HepG2 (cell line): Measurements from ENCODE around the gene LYST. TPM values are rescaled to one million over a fixed set of nuclear protein-coding genes. Genes with fewer than 3 reads are reported as not detected.

ENCODE experiments used
- FOXJ3 ChIP-seq: sonication (generic); formaldehyde crosslinking; IDR thresholded peaks from 2 replicates; pipeline ENCODE4 v1.4.0; 2020; ENCODE audit warnings: missing genetic modification reagents, mild to moderate bottlenecking, borderline replicate concordance
- HDAC1 ChIP-seq: sonication (generic); formaldehyde crosslinking; IDR thresholded peaks from 2 replicates; pipeline ENCODE4 v1.5.1; 2020; ENCODE audit warnings: mild to moderate bottlenecking, missing genetic modification reagents
- HMG20A ChIP-seq: IDR thresholded peaks from 2 replicates; pipeline ENCODE4 v1.6.1; 2016; ENCODE audit warnings: borderline replicate concordance
- RBAK ChIP-seq: sonication (generic); formaldehyde crosslinking; IDR thresholded peaks from 2 replicates; pipeline ENCODE4 v1.5.1; 2020; ENCODE audit warnings: mild to moderate bottlenecking, missing genetic modification reagents
- YY1 ChIP-seq: IDR thresholded peaks from 2 replicates; pipeline ENCODE4 v1.6.1; 2011; ENCODE audit warnings: low read length, low read depth, moderate library complexity, mild to moderate bottlenecking; ENCODE audit not compliant: insufficient read depth, insufficient replicate concordance
- ZNF234 ChIP-seq: sonication (generic); formaldehyde crosslinking; conservative IDR thresholded peaks from 2 replicates; pipeline ENCODE4 v1.5.1; 2020; ENCODE audit warnings: mild to moderate bottlenecking, missing genetic modification reagents
- ZNF335 ChIP-seq: sonication (generic); formaldehyde crosslinking; IDR thresholded peaks from 2 replicates; pipeline ENCODE4 v1.4.0; 2020; ENCODE audit warnings: missing genetic modification reagents
- ZNF354B ChIP-seq: sonication (generic); formaldehyde crosslinking; IDR thresholded peaks from 2 replicates; pipeline ENCODE4 v1.8.0; 2022; ENCODE audit warnings: mild to moderate bottlenecking, missing genetic modification reagents
- ZNF572 ChIP-seq: sonication (generic); formaldehyde crosslinking; IDR thresholded peaks from 2 replicates; pipeline ENCODE4 v1.5.1; 2020; ENCODE audit warnings: mild to moderate bottlenecking, missing genetic modification reagents
- polyA plus RNA-seq, 8 experiments: library from polyadenylated mRNA; depleted of rRNA in 3 of 8; stranded (reverse) in 7 of 8; unstranded in 1 of 8; fragments of >200 nt; fragmentation: Illumina TruSeq in 4 of 8; extraction: Trizol in 4 of 8; gene quantifications; 2 replicates each; pipeline versions ENCODE4 v1.2.1 to v1.2.3, GENCODE V29; 2011 to 2016; ENCODE audit warnings: low read depth in 4 of 8, missing spikeins in 1 of 8, mixed read lengths in 1 of 8; ENCODE audit not compliant: insufficient read depth in 1 of 8
- total RNA-seq, 5 experiments: library from RNA; depleted of rRNA; stranded (reverse); fragments of >200 nt; fragmentation: Illumina TruSeq; extraction: Trizol; gene quantifications; 2 replicates each; pipeline ENCODE4 v1.2.3, GENCODE V29; 2016; ENCODE audit warnings: low read depth in 1 of 5
- TF ChIP-seq, protein P1 (sequence below), 2 experiments: sonication (generic) in 1 of 2; formaldehyde crosslinking in 1 of 2; IDR thresholded peaks; 2 replicates each; pipeline versions ENCODE4 v1.6.1 to v1.9.0; 2014 to 2022; ENCODE audit warnings: antibody characterized with exemption in 1 of 2, borderline replicate concordance in 1 of 2, inconsistent platforms in 1 of 2, low read depth in 1 of 2, missing genetic modification reagents in 1 of 2
- TF ChIP-seq, protein P2 (sequence below): sonication (generic); formaldehyde crosslinking; IDR thresholded peaks from 2 replicates; pipeline ENCODE4 v1.5.0; 2020; ENCODE audit warnings: mild to moderate bottlenecking, missing genetic modification reagents
- TF ChIP-seq, protein P3 (sequence below): sonication (generic); formaldehyde crosslinking; IDR thresholded peaks from 2 replicates; pipeline ENCODE4 v1.4.0; 2020; ENCODE audit warnings: mild to moderate bottlenecking, missing genetic modification reagents
- TF ChIP-seq, protein P4 (sequence below): sonication (generic); formaldehyde crosslinking; IDR thresholded peaks from 2 replicates; pipeline ENCODE4 v1.4.0; 2020; ENCODE audit warnings: mild to moderate bottlenecking, missing genetic modification reagents
- TF ChIP-seq, protein P5 (sequence below): conservative IDR thresholded peaks from 2 replicates; pipeline ENCODE4 v1.6.1; 2018; ENCODE audit warnings: missing genetic modification reagents
- TF ChIP-seq, protein P6 (sequence below): IDR thresholded peaks from 2 replicates; pipeline ENCODE4 v1.6.1; 2016; ENCODE audit warnings: missing compliant biosample characterization, missing genetic modification reagents, borderline replicate concordance

The LYST gene
- total and polyA plus RNA-seq, 2 of the 13 experiments (the other 11 are each of a cell fraction or from before 2014, with no cell fraction given), result 0.91 to 2.5 TPM

DNA sequence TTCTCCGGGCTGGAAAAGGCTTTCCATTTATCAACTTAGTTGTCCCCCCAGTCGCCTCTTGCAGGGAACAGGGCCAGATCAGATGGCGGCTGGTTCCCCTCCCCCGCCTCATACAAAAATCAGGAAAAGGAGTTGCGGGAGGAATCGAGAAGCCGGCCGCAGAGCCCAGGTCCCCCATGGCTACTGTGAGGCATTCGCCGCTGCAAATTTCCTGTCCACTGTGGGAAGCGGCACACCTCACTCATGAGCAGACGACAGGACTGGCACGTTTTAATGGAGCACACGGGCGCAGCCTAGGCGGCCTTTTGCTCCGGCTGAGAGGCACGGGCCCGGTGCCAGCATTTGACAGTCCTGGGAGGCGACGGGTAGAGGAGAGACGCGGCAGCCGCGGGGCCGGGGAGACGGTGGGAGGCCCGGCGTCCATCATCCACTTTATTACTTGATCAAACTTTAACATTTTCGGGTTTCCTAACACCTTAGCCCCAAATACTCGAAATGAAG lies 218.2 kb downstream of the LYST start (continued):
- TF ChIP-seq, protein P1, sequence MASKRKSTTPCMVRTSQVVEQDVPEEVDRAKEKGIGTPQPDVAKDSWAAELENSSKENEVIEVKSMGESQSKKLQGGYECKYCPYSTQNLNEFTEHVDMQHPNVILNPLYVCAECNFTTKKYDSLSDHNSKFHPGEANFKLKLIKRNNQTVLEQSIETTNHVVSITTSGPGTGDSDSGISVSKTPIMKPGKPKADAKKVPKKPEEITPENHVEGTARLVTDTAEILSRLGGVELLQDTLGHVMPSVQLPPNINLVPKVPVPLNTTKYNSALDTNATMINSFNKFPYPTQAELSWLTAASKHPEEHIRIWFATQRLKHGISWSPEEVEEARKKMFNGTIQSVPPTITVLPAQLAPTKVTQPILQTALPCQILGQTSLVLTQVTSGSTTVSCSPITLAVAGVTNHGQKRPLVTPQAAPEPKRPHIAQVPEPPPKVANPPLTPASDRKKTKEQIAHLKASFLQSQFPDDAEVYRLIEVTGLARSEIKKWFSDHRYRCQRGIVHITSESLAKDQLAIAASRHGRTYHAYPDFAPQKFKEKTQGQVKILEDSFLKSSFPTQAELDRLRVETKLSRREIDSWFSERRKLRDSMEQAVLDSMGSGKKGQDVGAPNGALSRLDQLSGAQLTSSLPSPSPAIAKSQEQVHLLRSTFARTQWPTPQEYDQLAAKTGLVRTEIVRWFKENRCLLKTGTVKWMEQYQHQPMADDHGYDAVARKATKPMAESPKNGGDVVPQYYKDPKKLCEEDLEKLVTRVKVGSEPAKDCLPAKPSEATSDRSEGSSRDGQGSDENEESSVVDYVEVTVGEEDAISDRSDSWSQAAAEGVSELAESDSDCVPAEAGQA (IDR thresholded peaks at IDR 0.05; ENCODE audit: low read depth), result no peak
- TF ChIP-seq, protein P1 (CRISPR knock-in tag; IDR thresholded peaks at IDR 0.05; ENCODE audit: borderline replicate concordance), result no peak
- TF ChIP-seq, protein P2, sequence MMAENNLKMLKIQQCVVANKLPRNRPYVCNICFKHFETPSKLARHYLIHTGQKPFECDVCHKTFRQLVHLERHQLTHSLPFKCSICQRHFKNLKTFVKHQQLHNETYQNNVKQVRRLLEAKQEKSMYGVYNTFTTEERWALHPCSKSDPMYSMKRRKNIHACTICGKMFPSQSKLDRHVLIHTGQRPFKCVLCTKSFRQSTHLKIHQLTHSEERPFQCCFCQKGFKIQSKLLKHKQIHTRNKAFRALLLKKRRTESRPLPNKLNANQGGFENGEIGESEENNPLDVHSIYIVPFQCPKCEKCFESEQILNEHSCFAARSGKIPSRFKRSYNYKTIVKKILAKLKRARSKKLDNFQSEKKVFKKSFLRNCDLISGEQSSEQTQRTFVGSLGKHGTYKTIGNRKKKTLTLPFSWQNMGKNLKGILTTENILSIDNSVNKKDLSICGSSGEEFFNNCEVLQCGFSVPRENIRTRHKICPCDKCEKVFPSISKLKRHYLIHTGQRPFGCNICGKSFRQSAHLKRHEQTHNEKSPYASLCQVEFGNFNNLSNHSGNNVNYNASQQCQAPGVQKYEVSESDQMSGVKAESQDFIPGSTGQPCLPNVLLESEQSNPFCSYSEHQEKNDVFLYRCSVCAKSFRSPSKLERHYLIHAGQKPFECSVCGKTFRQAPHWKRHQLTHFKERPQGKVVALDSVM (CRISPR knock-in tag), result no peak
- TF ChIP-seq, protein P3, sequence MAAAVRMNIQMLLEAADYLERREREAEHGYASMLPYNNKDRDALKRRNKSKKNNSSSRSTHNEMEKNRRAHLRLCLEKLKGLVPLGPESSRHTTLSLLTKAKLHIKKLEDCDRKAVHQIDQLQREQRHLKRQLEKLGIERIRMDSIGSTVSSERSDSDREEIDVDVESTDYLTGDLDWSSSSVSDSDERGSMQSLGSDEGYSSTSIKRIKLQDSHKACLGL (CRISPR knock-in tag), result peak; percentile 1; the same call in 1 of the 2 replicates
- 0 out of 2 replicates have a peak, but pooled peaks have one; percentile 0 for TF ChIP-seq HDAC1 (CRISPR knock-in tag)
- no peak for TF ChIP-seq HMG20A (CRISPR knock-in tag)
- TF ChIP-seq RBAK (CRISPR knock-in tag), result no peak
- TF ChIP-seq ZNF234 (CRISPR knock-in tag), result no peak
- no peak for TF ChIP-seq FOXJ3 (CRISPR knock-in tag)
- TF ChIP-seq, protein P4, sequence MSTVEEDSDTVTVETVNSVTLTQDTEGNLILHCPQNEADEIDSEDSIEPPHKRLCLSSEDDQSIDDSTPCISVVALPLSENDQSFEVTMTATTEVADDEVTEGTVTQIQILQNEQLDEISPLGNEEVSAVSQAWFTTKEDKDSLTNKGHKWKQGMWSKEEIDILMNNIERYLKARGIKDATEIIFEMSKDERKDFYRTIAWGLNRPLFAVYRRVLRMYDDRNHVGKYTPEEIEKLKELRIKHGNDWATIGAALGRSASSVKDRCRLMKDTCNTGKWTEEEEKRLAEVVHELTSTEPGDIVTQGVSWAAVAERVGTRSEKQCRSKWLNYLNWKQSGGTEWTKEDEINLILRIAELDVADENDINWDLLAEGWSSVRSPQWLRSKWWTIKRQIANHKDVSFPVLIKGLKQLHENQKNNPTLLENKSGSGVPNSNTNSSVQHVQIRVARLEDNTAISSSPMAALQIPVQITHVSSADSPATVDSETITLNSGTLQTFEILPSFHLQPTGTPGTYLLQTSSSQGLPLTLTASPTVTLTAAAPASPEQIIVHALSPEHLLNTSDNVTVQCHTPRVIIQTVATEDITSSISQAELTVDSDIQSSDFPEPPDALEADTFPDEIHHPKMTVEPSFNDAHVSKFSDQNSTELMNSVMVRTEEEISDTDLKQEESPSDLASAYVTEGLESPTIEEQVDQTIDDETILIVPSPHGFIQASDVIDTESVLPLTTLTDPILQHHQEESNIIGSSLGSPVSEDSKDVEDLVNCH (CRISPR knock-in tag), result no peak
- no peak for TF ChIP-seq ZNF354B
- TF ChIP-seq ZNF572, result no peak
- TF ChIP-seq YY1, result peak; percentile 25
- TF ChIP-seq, protein P5, sequence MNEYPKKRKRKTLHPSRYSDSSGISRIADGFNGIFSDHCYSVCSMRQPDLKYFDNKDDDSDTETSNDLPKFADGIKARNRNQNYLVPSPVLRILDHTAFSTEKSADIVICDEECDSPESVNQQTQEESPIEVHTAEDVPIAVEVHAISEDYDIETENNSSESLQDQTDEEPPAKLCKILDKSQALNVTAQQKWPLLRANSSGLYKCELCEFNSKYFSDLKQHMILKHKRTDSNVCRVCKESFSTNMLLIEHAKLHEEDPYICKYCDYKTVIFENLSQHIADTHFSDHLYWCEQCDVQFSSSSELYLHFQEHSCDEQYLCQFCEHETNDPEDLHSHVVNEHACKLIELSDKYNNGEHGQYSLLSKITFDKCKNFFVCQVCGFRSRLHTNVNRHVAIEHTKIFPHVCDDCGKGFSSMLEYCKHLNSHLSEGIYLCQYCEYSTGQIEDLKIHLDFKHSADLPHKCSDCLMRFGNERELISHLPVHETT (CRISPR knock-in tag), result no peak
- TF ChIP-seq, protein P6, sequence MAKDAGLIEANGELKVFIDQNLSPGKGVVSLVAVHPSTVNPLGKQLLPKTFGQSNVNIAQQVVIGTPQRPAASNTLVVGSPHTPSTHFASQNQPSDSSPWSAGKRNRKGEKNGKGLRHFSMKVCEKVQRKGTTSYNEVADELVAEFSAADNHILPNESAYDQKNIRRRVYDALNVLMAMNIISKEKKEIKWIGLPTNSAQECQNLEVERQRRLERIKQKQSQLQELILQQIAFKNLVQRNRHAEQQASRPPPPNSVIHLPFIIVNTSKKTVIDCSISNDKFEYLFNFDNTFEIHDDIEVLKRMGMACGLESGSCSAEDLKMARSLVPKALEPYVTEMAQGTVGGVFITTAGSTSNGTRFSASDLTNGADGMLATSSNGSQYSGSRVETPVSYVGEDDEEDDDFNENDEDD, result no peak
- 0 out of 2 replicates have a peak, but pooled peaks have one; percentile 25 for TF ChIP-seq ZNF335 (CRISPR knock-in tag)
